T-helper 9 cell (primary cell): ENCODE data around the gene PARD6G.
A peak's percentile ranks its signal among the peaks of the same experiment; 100 is the strongest.

ENCODE experiments used
- DNase-seq: peaks from one replicate; pipeline ENCODE4 v3.0.0-alpha.2; 2020

The PARD6G gene

GRCh38 chr18:80143881-80144280 lies 103.4 kb downstream of the PARD6G start:
- no peak for DNase-seq

DNA sequence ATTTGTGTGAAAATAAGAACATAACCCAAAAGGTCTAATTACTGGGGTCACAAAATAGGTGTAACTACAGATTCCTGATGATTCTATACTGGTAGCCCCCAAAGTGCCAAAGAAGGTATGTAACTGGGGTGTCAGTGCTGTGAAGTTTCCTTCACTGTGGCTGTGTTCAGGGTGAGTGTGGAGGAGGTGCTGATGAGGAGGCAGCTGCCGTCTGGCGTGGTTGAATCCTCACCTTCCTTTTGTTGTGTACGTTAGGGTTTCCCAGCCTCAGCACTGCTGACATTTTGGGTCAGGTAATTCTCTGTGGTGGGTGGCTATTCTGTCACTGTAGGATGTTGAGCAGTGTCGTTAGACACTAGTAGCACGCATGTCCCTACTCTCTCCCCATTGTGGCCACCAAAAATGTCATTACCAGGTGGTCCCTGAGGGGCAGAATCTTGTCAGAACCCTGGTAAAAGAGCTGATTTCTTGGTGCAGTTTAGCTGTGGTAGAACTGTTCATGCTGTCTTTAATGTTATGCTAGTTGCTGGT lies 106.8 kb downstream of the PARD6G start:
- no peak for DNase-seq

DNA sequence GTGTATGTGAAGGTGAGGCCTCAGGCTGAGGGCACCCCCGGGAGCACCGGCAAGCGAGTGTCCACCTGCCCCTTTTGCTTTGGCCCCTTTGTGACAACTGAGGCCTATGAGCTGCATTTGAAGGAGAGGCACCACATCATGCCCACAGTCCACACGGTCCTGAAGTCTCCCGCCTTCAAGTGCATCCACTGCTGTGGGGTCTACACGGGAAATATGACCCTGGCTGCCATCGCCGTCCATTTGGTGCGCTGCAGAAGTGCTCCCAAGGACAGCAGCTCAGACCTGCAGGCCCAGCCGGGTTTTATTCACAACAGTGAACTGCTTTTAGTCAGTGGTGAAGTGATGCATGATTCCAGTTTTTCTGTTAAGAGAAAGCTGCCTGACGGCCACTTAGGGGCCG lies 109.3 kb downstream of the PARD6G start:
- DNase-seq = no peak

- no peak for DNase-seq
These were observed 110.2 kb downstream of the PARD6G start for GRCh38 chr18:80137137-80137536.

DNA sequence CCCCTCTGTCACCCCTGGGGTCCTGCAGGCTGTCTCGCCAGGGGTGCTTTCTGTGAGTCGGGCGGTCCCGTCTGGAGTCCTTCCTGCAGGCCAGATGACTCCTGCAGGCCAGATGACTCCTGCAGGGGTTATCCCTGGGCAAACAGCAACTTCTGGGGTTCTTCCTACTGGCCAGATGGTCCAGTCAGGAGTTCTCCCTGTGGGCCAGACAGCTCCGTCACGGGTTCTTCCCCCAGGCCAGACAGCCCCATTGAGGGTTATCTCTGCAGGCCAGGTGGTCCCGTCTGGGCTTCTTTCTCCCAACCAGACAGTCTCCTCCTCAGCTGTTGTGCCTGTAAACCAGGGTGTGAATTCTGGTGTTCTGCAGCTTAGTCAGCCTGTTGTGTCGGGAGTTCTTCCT lies 110.6 kb downstream of the PARD6G start:
- DNase-seq = no peak

GRCh38 chr18:80135136-80135535 lies 112.2 kb downstream of the PARD6G start:
- DNase-seq = no peak

- DNase-seq = no peak
These were observed 114.2 kb downstream of the PARD6G start for GRCh38 chr18:80133124-80133523.

GRCh38 chr18:80132180-80132812 lies 115.0 kb downstream of the PARD6G start:
- no peak for DNase-seq

DNA sequence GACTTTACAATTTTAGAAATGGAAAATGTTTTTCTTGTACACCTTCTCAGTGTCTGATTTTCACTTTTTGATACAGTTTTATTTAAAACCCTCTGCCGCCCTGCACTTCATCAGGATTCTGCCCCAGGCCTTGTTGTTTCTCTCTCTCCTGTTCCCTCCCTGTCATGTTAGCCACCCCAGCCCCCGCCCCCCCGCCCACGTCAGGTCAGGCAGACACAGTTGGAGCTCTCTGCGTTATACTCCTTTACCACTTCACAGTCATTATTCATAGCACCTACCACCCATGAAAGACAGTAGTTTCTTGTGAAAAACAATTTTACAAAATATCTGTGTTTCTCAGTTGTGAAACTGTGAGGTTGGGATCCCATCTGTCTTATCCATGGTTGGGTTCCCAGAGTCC lies 116.8 kb downstream of the PARD6G start:
- DNase-seq = no peak

- no peak for DNase-seq
These were observed 117.5 kb downstream of the PARD6G start for GRCh38 chr18:80129672-80130367.

DNA sequence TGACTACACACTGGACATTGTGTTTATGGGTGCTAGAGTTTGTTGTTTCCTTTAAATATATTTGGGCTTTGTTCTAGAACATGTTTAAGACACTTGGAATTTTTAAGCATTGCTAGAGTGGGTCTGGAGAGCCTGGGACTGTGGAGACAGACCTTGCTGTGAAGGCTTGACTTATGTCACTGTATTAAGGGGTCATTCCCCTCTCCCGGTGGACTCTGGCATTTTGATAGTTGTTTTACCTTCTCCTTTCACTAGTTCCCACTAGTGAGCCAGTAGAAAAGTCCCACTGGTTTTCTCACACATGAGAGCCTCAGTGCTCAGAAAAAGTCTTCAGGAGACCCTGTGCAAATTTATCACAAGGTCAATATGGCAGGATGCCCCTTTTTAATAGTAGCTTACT lies 119.7 kb downstream of the PARD6G start:
- no peak for DNase-seq

GRCh38 chr18:80126797-80127196 lies 120.5 kb downstream of the PARD6G start:
- no peak for DNase-seq

GRCh38 chr18:80124131-80124530 lies 123.2 kb downstream of the PARD6G start:
- DNase-seq = no peak

DNA sequence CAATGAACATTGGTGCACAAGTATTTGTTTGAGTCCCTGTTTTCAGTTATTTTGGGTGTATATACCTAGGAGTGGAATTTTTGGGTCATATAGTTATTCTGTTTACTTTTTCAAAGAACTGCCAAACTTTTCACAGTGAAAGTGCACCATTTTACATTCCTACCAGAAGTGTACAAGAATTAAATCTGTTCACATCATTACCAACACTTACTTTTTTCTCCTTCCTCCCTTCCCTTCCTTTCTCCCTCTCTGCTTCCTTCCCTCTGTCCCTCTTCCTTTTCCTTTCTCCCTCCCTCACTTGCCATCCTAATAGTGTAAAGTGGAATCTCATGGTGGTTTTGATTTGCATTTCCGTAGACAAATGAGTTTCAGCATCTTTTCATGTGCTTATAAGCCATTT lies 126.4 kb downstream of the PARD6G start:
- DNase-seq = no peak

- no peak for DNase-seq
These were observed 128.2 kb downstream of the PARD6G start for GRCh38 chr18:80119111-80119510.

DNA sequence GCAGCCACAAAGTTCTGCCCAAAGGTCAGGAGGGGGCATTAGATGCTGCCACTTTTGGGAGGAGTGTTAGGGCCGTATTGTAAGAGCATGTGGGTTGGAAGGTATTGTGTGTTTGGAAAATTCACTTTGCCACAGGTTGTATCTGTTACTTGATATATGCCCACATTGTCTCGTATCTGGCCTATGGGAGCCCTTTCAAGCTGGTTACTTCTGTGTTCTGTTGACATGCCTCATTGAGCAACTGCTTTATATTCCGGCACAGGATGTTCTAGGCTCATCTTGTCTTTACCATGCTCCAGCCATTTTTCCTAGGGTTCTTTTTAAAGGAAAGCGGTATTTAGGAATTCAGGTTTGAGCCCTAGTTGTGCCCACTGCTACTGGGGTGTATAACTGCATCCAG lies 132.3 kb downstream of the PARD6G start:
- DNase-seq = no peak

- no peak for DNase-seq
These were observed 134.6 kb downstream of the PARD6G start for GRCh38 chr18:80112624-80113248.

- no peak for DNase-seq
These were observed 137.6 kb downstream of the PARD6G start for GRCh38 chr18:80109676-80110078.

- peak; percentile 71 for DNase-seq
These were observed 138.3 kb downstream of the PARD6G start, which contains the start of gene ADNP2 for GRCh38 chr18:80108739-80109675. Gene ADNP2, plus strand, starts transcription at chr18:80109262. Its CDS starts 8,281 bp downstream, at chr18:80117543.

DNA sequence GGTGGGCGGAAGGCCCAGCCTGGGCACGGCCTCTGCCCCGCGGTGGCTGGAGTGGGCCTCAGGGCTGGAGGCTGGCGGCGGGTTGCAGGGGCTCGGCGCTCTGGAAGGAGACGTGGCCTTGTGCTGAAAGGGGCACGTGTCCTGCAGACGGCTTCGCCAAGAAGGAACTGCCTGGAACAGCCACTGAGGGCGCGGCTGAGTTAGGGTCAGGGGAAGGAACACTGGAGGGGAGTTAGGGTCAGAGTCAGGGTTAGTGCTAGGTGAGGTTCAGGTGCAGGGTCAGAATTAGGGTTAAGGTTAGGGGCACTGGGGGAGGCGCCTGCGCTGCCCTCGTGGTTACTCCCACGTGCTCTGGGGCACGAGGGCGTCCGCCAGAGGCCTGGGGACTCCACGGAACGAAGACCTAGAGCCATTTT lies 139.2 kb downstream of the PARD6G start:
- DNase-seq = peak; percentile 8

DNA sequence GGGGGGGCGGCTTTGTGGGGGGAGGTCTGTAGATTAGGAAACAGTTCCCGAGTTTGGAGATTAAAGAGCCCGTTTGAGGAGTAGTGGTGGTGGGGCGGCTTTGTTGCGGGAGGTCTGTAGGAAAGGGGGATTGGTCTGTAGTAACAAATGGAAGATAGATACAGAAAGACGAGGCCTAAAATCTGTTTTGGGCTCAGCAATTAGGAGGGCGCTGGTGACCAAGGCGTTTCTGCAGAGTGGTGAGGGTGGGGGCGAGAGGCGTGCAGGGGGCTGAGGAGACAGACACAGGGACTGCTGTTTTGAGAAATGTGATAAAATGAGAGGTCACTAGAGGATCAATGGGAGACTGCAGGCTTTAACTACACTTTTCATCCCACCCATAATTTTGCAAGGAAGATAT lies 139.9 kb downstream of the PARD6G start:
- DNase-seq = peak; percentile 1
